HepG2 (cell line): ENCODE measurements around the gene NPTXR. TPM values are rescaled to one million over a fixed set of nuclear protein-coding genes. Genes with fewer than 3 reads are reported as not detected.

ENCODE experiments used
- ARNT ChIP-seq: fragments of 450-650 bp; IDR thresholded peaks from 2 replicates; pipeline ENCODE4 v1.6.1; 2017
- BORCS8-MEF2B ChIP-seq: sonication (generic); formaldehyde crosslinking; IDR thresholded peaks from 2 replicates; pipeline ENCODE4 v1.8.0; 2022; ENCODE audit warnings: mild to moderate bottlenecking, missing genetic modification reagents
- HMG20B ChIP-seq: conservative IDR thresholded peaks from 2 replicates; pipeline ENCODE4 v1.6.1; 2016; ENCODE audit warnings: missing genetic modification reagents, missing compliant biosample characterization
- ISL2 ChIP-seq: sonication (generic); formaldehyde crosslinking; IDR thresholded peaks from 2 replicates; pipeline ENCODE4 v1.5.0; 2020; ENCODE audit warnings: missing genetic modification reagents
- JUND ChIP-seq: sonication (generic); formaldehyde crosslinking; IDR thresholded peaks from 2 replicates; pipeline ENCODE4 v1.8.0; 2022; ENCODE audit warnings: mild to moderate bottlenecking, missing genetic modification reagents
- KDM3A ChIP-seq: IDR thresholded peaks from 2 replicates; pipeline ENCODE4 v1.6.1; 2018; ENCODE audit warnings: low read depth, missing compliant biosample characterization
- KMT2A ChIP-seq: sonication (generic); formaldehyde crosslinking; IDR thresholded peaks from 2 replicates; pipeline ENCODE4 v1.4.0; 2020; ENCODE audit warnings: missing genetic modification reagents
- MATR3 ChIP-seq: sonication (generic); formaldehyde crosslinking; IDR thresholded peaks from 2 replicates; pipeline ENCODE4 v1.4.0; 2020; ENCODE audit warnings: missing genetic modification reagents
- MTF2 ChIP-seq: sonication (generic); formaldehyde crosslinking; IDR thresholded peaks from 2 replicates; pipeline ENCODE4 v1.5.0; 2020; ENCODE audit warnings: missing genetic modification reagents, borderline replicate concordance
- NCOR1 ChIP-seq: fragments of 200-600 bp; sonication (generic); IDR thresholded peaks from 2 replicates; pipeline ENCODE4 v1.7.0; 2017; ENCODE audit warnings: antibody characterized with exemption, low read length, borderline replicate concordance
- PHF8 ChIP-seq: sonication (generic); formaldehyde crosslinking; IDR thresholded peaks from 2 replicates; pipeline ENCODE4 v1.5.0; 2020; ENCODE audit warnings: missing genetic modification reagents
- SOX6 ChIP-seq, 2 experiments: fragments of 450-650 bp in 1 of 2; sonication (generic) in 1 of 2; formaldehyde crosslinking in 1 of 2; IDR thresholded peaks; 2 replicates each; pipeline versions ENCODE4 v1.4.0 to v1.6.1; 2017 to 2020; ENCODE audit warnings: antibody characterized with exemption in 1 of 2, mild to moderate bottlenecking in 1 of 2, missing genetic modification reagents in 1 of 2
- SRY ChIP-seq: sonication (generic); formaldehyde crosslinking; IDR thresholded peaks from 2 replicates; pipeline ENCODE4 v1.8.0; 2022; ENCODE audit warnings: mild to moderate bottlenecking, missing genetic modification reagents
- ZEB1 ChIP-seq: IDR thresholded peaks from 2 replicates; pipeline ENCODE4 v1.6.1; 2012; ENCODE audit warnings: mild to moderate bottlenecking, low read depth, inconsistent platforms; ENCODE audit not compliant: insufficient replicate concordance
- ZFP41 ChIP-seq: sonication (generic); formaldehyde crosslinking; IDR thresholded peaks from 2 replicates; pipeline ENCODE4 v1.4.0; 2020; ENCODE audit warnings: mild to moderate bottlenecking, missing genetic modification reagents, borderline replicate concordance
- ZMYM3 ChIP-seq: sonication (generic); formaldehyde crosslinking; IDR thresholded peaks from 2 replicates; pipeline ENCODE4 v1.5.1; 2020; ENCODE audit warnings: mild to moderate bottlenecking, missing genetic modification reagents
- ZNF101 ChIP-seq: sonication (generic); formaldehyde crosslinking; IDR thresholded peaks from 2 replicates; pipeline ENCODE4 v1.4.0; 2020; ENCODE audit warnings: mild to moderate bottlenecking, low read depth, missing genetic modification reagents, borderline replicate concordance
- ZNF543 ChIP-seq: sonication (generic); formaldehyde crosslinking; IDR thresholded peaks from 2 replicates; pipeline ENCODE4 v1.4.0; 2020; ENCODE audit warnings: mild to moderate bottlenecking, missing genetic modification reagents
- ZNF644 ChIP-seq: IDR thresholded peaks from 2 replicates; pipeline ENCODE4 v1.6.1; 2016; ENCODE audit warnings: low read depth
- ZNF678 ChIP-seq: sonication (generic); formaldehyde crosslinking; IDR thresholded peaks from 2 replicates; pipeline ENCODE4 v1.4.0; 2020; ENCODE audit warnings: mild to moderate bottlenecking, missing genetic modification reagents
- ZNF720 ChIP-seq: sonication (generic); formaldehyde crosslinking; IDR thresholded peaks from 2 replicates; pipeline ENCODE4 v1.4.0; 2020; ENCODE audit warnings: missing genetic modification reagents
- polyA plus RNA-seq, 8 experiments: library from polyadenylated mRNA; depleted of rRNA in 3 of 8; stranded (reverse) in 7 of 8; unstranded in 1 of 8; fragments of >200 nt; fragmentation: Illumina TruSeq in 4 of 8; extraction: Trizol in 4 of 8; gene quantifications; 2 replicates each; pipeline versions ENCODE4 v1.2.1 to v1.2.3, GENCODE V29; 2011 to 2016; ENCODE audit warnings: low read depth in 4 of 8, missing spikeins in 1 of 8, mixed read lengths in 1 of 8; ENCODE audit not compliant: insufficient read depth in 1 of 8
- total RNA-seq, 5 experiments: library from RNA; depleted of rRNA; stranded (reverse); fragments of >200 nt; fragmentation: Illumina TruSeq; extraction: Trizol; gene quantifications; 2 replicates each; pipeline ENCODE4 v1.2.3, GENCODE V29; 2016; ENCODE audit warnings: low read depth in 1 of 5
- TF ChIP-seq, protein P1 (sequence below): sonication (generic); formaldehyde crosslinking; IDR thresholded peaks from 2 replicates; pipeline ENCODE4 v1.8.0; 2022; ENCODE audit warnings: low read depth, missing genetic modification reagents
- TF ChIP-seq, protein P2 (sequence below): sonication (generic); formaldehyde crosslinking; IDR thresholded peaks from 2 replicates; pipeline ENCODE4 v1.4.0; 2020; ENCODE audit warnings: low read depth, mild to moderate bottlenecking, missing genetic modification reagents
- TF ChIP-seq, protein P3 (sequence below): sonication (generic); formaldehyde crosslinking; IDR thresholded peaks from 2 replicates; pipeline ENCODE4 v1.4.0; 2020; ENCODE audit warnings: mild to moderate bottlenecking, missing genetic modification reagents
- TF ChIP-seq, protein P4 (sequence below): sonication (generic); formaldehyde crosslinking; IDR thresholded peaks from 2 replicates; pipeline ENCODE4 v1.5.0; 2020; ENCODE audit warnings: missing genetic modification reagents

The NPTXR gene
- total and polyA plus RNA-seq, 2 of the 13 experiments (the other 11 are each of a cell fraction or from before 2014, with no cell fraction given) = 2.6 to 4.8 TPM

DNA sequence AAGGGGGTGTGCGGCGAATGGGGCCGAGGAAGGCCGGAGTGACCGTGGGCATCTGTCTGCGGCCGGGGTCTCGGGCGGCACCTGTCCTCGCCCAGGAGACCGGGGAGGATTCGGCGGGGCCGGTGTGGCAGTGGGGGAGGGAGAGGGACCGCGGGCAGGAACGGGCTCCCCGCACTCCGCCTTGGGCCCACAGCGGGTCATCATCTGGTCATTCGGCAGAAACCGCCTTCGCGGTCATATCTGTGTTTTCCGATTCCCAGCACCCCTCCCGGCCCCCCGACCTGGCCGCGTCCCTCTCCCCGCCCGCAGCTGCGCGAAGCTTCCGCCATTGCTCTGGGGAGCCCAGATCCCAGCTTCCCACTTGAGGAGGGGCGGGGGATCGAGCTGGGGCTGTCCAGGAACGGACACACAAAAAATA lies 29.0 kb upstream of the NPTXR start (continued):
- TF ChIP-seq NCOR1 (no peak), ZNF101 (CRISPR knock-in tag) (no peak), ZNF720 (CRISPR knock-in tag) (no peak), ARNT (no peak), ZFP41 (CRISPR knock-in tag) (no peak), MTF2 (CRISPR knock-in tag) (peak; percentile 76; the same call in 1 of the 2 replicates), HMG20B (CRISPR knock-in tag) (no peak), SOX6 (IDR thresholded peaks at IDR 0.05) (no peak), SOX6 (CRISPR knock-in tag; IDR thresholded peaks at IDR 0.05) (no peak), ZNF644 (CRISPR knock-in tag) (no peak), JUND (no peak), BORCS8-MEF2B (peak; percentile 30; the same call in 1 of the 2 replicates), PHF8 (CRISPR knock-in tag) (peak; percentile 12; the same call in 1 of the 2 replicates), MATR3 (CRISPR knock-in tag) (no peak), ZEB1 (no peak), ISL2 (no peak), ZMYM3 (CRISPR knock-in tag) (no peak), KDM3A (CRISPR knock-in tag) (0 out of 2 replicates have a peak, but pooled peaks have one; percentile 24), KMT2A (CRISPR knock-in tag) (no peak), ZNF543 (CRISPR knock-in tag) (0 out of 2 replicates have a peak, but pooled peaks have one; percentile 2), SRY (no peak), ZNF678 (CRISPR knock-in tag) (no peak)
- TF ChIP-seq, protein P1, sequence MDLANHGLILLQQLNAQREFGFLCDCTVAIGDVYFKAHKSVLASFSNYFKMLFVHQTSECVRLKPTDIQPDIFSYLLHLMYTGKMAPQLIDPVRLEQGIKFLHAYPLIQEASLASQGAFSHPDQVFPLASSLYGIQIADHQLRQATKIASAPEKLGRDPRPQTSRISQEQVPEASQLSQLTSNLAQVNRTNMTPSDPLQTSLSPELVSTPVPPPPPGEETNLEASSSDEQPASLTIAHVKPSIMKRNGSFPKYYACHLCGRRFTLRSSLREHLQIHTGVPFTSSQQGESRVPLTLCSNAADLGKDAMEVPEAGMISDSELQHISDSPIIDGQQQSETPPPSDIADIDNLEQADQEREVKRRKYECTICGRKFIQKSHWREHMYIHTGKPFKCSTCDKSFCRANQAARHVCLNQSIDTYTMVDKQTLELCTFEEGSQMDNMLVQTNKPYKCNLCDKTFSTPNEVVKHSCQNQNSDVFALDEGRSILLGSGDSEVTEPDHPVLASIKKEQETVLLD = no peak
- TF ChIP-seq, protein P2, sequence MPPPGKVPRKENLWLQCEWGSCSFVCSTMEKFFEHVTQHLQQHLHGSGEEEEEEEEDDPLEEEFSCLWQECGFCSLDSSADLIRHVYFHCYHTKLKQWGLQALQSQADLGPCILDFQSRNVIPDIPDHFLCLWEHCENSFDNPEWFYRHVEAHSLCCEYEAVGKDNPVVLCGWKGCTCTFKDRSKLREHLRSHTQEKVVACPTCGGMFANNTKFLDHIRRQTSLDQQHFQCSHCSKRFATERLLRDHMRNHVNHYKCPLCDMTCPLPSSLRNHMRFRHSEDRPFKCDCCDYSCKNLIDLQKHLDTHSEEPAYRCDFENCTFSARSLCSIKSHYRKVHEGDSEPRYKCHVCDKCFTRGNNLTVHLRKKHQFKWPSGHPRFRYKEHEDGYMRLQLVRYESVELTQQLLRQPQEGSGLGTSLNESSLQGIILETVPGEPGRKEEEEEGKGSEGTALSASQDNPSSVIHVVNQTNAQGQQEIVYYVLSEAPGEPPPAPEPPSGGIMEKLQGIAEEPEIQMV = no peak
- TF ChIP-seq, protein P3, sequence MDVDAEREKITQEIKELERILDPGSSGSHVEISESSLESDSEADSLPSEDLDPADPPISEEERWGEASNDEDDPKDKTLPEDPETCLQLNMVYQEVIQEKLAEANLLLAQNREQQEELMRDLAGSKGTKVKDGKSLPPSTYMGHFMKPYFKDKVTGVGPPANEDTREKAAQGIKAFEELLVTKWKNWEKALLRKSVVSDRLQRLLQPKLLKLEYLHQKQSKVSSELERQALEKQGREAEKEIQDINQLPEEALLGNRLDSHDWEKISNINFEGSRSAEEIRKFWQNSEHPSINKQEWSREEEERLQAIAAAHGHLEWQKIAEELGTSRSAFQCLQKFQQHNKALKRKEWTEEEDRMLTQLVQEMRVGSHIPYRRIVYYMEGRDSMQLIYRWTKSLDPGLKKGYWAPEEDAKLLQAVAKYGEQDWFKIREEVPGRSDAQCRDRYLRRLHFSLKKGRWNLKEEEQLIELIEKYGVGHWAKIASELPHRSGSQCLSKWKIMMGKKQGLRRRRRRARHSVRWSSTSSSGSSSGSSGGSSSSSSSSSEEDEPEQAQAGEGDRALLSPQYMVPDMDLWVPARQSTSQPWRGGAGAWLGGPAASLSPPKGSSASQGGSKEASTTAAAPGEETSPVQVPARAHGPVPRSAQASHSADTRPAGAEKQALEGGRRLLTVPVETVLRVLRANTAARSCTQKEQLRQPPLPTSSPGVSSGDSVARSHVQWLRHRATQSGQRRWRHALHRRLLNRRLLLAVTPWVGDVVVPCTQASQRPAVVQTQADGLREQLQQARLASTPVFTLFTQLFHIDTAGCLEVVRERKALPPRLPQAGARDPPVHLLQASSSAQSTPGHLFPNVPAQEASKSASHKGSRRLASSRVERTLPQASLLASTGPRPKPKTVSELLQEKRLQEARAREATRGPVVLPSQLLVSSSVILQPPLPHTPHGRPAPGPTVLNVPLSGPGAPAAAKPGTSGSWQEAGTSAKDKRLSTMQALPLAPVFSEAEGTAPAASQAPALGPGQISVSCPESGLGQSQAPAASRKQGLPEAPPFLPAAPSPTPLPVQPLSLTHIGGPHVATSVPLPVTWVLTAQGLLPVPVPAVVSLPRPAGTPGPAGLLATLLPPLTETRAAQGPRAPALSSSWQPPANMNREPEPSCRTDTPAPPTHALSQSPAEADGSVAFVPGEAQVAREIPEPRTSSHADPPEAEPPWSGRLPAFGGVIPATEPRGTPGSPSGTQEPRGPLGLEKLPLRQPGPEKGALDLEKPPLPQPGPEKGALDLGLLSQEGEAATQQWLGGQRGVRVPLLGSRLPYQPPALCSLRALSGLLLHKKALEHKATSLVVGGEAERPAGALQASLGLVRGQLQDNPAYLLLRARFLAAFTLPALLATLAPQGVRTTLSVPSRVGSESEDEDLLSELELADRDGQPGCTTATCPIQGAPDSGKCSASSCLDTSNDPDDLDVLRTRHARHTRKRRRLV (CRISPR knock-in tag) = no peak
- TF ChIP-seq, protein P4, sequence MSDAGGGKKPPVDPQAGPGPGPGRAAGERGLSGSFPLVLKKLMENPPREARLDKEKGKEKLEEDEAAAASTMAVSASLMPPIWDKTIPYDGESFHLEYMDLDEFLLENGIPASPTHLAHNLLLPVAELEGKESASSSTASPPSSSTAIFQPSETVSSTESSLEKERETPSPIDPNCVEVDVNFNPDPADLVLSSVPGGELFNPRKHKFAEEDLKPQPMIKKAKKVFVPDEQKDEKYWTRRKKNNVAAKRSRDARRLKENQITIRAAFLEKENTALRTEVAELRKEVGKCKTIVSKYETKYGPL (CRISPR knock-in tag) = no peak
